ENCODE results near the gene STAG1. TPM values are rescaled to one million over a fixed set of nuclear protein-coding genes. Genes with fewer than 3 reads are reported as not detected.
A peak's percentile ranks its signal among the peaks of the same experiment; 100 is the strongest.

Gene STAG1
- polyA plus RNA-seq, 1 of the 3 experiments (the other 2 are of a cell fraction) = 5.5 TPM

- TF ChIP-seq EZH2phosphoT487 (IDR thresholded peaks at IDR 0.05; ENCODE audit: borderline replicate concordance, low read depth) (no peak), RFX5 (IDR thresholded peaks at IDR 0.05; ENCODE audit: low read length) (peak; percentile 32; the same call in 1 of the 2 replicates), RAD21 (IDR thresholded peaks at IDR 0.05; ENCODE audit: low read length) (peak; percentile 59), JUND (IDR thresholded peaks at IDR 0.05) (no peak), FOSL2 (IDR thresholded peaks at IDR 0.05; ENCODE audit: borderline replicate concordance, low read depth) (no peak; the same call in 1 of the 2 replicates), POLR2AphosphoS5 (IDR thresholded peaks at IDR 0.05; ENCODE audit: low read depth, low read length) (peak; percentile 69), RXRA (IDR thresholded peaks at IDR 0.05; ENCODE audit: borderline replicate concordance, low read depth) (no peak), SIN3A (IDR thresholded peaks at IDR 0.05; ENCODE audit: borderline replicate concordance, low read depth, low read length) (no peak; the same call in 1 of the 2 replicates), MXI1 (IDR thresholded peaks at IDR 0.05; ENCODE audit: low read depth, low read length) (peak; percentile 82), RCOR1 (IDR thresholded peaks at IDR 0.05; ENCODE audit: low read length) (peak; percentile 42; the same call in 1 of the 2 replicates)
- TF ChIP-seq, protein P1, sequence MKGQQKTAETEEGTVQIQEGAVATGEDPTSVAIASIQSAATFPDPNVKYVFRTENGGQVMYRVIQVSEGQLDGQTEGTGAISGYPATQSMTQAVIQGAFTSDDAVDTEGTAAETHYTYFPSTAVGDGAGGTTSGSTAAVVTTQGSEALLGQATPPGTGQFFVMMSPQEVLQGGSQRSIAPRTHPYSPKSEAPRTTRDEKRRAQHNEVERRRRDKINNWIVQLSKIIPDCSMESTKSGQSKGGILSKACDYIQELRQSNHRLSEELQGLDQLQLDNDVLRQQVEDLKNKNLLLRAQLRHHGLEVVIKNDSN (IDR thresholded peaks at IDR 0.05; ENCODE audit: borderline replicate concordance, low read depth) = no peak
- TF ChIP-seq, protein P2, sequence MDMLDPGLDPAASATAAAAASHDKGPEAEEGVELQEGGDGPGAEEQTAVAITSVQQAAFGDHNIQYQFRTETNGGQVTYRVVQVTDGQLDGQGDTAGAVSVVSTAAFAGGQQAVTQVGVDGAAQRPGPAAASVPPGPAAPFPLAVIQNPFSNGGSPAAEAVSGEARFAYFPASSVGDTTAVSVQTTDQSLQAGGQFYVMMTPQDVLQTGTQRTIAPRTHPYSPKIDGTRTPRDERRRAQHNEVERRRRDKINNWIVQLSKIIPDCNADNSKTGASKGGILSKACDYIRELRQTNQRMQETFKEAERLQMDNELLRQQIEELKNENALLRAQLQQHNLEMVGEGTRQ (IDR thresholded peaks at IDR 0.05; ENCODE audit: borderline replicate concordance, low read depth, low read length) = no peak
These were observed 496 bp upstream of the STAG1 start (continued) for GRCh38 chr3:136752422-136753325.

DNA sequence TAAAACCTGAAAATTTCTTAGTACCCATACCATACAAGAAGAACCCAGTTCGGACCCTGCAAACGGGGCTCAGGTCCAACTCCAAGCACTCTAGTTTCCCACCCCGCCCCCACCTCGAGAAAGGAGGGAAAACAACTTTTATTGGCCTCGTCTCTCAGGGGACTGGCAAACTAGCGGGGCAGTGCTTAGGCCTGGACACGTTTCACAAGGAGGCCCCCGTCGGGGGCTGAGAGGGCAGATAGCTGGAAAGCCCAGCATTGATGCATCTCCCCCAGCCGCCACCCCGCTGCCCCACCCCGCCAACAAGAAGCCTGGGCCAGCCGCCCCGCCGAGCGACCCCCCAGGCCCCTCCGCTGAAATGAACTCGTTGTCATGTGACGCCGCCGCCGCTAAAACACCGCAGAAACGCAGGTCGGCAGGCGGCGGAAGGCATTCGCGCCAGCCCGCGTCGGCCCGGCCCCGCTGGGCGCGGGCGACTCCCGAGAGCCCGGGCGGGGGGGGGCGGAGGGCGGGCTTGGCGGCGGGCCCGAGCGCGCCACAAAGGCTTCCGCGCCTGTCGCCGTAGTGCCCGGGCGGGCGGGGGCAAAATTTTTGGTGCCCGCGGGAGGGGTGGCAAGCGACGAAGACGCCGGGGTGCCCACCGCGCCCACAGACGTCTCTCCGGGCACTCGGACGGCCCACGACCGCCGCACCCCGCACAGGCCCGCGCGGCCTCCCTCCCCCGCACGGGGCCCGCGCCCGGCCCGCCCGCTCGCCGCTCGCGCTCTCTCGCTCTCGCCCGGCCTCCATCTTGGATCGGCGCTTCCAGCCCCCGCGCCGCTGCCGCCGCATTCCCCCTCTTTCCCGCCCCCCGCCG, 634 bp downstream of the STAG1 start:
- Histone ChIP-seq H3K9me3 (no peaks in the 10 kb centered on the region), H3K9ac (peak overlapping the region; percentile 84), H3K36me3 (replicated peaks in 1 of 2; ENCODE audit: control insufficient read depth in 1 of 2, insufficient read depth in 2 of 2, low read length in 1 of 2) (no peaks in the 10 kb centered on the region), H3K4me3 (ENCODE audit: low read depth in 2 of 2, low read length in 1 of 2) (peak overlapping the region; percentile 62 to 63), H3F3A (replicated peaks; ENCODE audit: insufficient read depth) (peaks cover 24% of the 10 kb centered on the region), H4K20me1 (ENCODE audit: insufficient read depth) (peaks cover 7% of the 10 kb centered on the region), H2AFZ (ENCODE audit: low read depth) (peak overlapping the region; percentile 53; the same call in 1 of the 2 replicates), H3K27ac (ENCODE audit: low read depth in 2 of 2, low read length in 1 of 2) (peak overlapping the region; percentile 95 to 98), H3K4me2 (peak overlapping the region; percentile 87), H3K79me2 (ENCODE audit: insufficient read depth) (peaks cover 52% of the 10 kb centered on the region), H3K4me1 (ENCODE audit: control insufficient read depth in 1 of 2, insufficient read depth in 2 of 2, low read depth in 1 of 2, low read length in 1 of 2) (peaks cover 17 to 24% of the 10 kb centered on the region in 2 experiments; a peak in 3 of 4 replicates), H3K27me3 (ENCODE audit: insufficient read depth) (no peaks in the 10 kb centered on the region), H3K9me2 (no peaks in the 10 kb centered on the region)
- under 1% methylated on average over 27 of the region's 97 CpGs for WGBS (ENCODE audit: low lambda C conversion rate)
- ChIA-PET POLR2A (interaction anchor here (0.6 to 2.4 kb wide), 9 partner anchors 11 to 1016 kb away, joined by 3 to 33 read pairs (median 6); partner anchors contain the start of genes MSL2 and NCK1), CTCF (interaction anchor here (0.6 to 6.4 kb wide), 78 partner anchors 10 to 709 kb away, joined by 3 to 127 read pairs (median 4); partner anchors contain the start of genes IL20RB, MSL2, NCK1 and SLC35G2)
- peak; percentile 86 for DNase-seq
- no peak for TF ChIP-seq SMC3 (IDR thresholded peaks at IDR 0.05; ENCODE audit: low read depth, low read length)
- no peak for TF ChIP-seq EZH2phosphoT487 (IDR thresholded peaks at IDR 0.05; ENCODE audit: borderline replicate concordance, low read depth)
- no peak for TF ChIP-seq RAD21 (IDR thresholded peaks at IDR 0.05; ENCODE audit: low read length)
- no peak; the same call in 1 of the 2 replicates for TF ChIP-seq POLR2AphosphoS5 (IDR thresholded peaks at IDR 0.05; ENCODE audit: low read depth, low read length)
- TF ChIP-seq RFX5 (IDR thresholded peaks at IDR 0.05; ENCODE audit: low read length) = no peak
- 0 out of 2 replicates have a peak, but pooled peaks have one; percentile 6 for TF ChIP-seq GABPA (IDR thresholded peaks at IDR 0.05; ENCODE audit: low read depth)
- TF ChIP-seq NFIC (IDR thresholded peaks at IDR 0.05; ENCODE audit: borderline replicate concordance) = peak; percentile 34; the same call in 1 of the 2 replicates
- TF ChIP-seq, protein P3, sequence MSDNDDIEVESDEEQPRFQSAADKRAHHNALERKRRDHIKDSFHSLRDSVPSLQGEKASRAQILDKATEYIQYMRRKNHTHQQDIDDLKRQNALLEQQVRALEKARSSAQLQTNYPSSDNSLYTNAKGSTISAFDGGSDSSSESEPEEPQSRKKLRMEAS (IDR thresholded peaks at IDR 0.05; ENCODE audit: low read depth) = peak; percentile 41; the same call in 1 of the 2 replicates
- peak; percentile 76 for TF ChIP-seq YY1 (IDR thresholded peaks at IDR 0.05; ENCODE audit: low read depth)
- no peak for TF ChIP-seq ELF1 (IDR thresholded peaks at IDR 0.05)
- no peak for TF ChIP-seq RCOR1 (IDR thresholded peaks at IDR 0.05; ENCODE audit: low read length)
- TF ChIP-seq, protein P2 (IDR thresholded peaks at IDR 0.05; ENCODE audit: borderline replicate concordance, low read depth, low read length) = no peak
- TF ChIP-seq REST (IDR thresholded peaks at IDR 0.05; ENCODE audit: low read depth, low read length) = no peak
- TF ChIP-seq FOSL2 (IDR thresholded peaks at IDR 0.05; ENCODE audit: borderline replicate concordance, low read depth) = no peak
- TF ChIP-seq GATA2 (CRISPR knock-in tag; IDR thresholded peaks at IDR 0.05) = no peak
